GM21447 (cell line): ENCODE results near the gene GZMH.
"Not testable (repeated sequence)": the region's sequence is repeated elsewhere in the genome, so short reads cannot be mapped to it uniquely, and the experiment has no call there.

Source experiments
- ATAC-seq: cut with Tn5 transposase; IDR thresholded peaks from one replicate; pipeline ENCODE4 v1.9.1; 2021; ENCODE audit not compliant: unreplicated experiment

Gene GZMH

GRCh38 chr14:24595073-24595808, 14.2 kb downstream of the GZMH start:
- no peak for ATAC-seq

GRCh38 chr14:24591004-24591403, 18.5 kb downstream of the GZMH start:
- not testable (repeated sequence) for ATAC-seq

- ATAC-seq, result not testable (repeated sequence)
Observed at GRCh38 chr14:24584402-24584801, 25.1 kb downstream of the GZMH start.

GRCh38 chr14:24578558-24578957, 30.9 kb downstream of the GZMH start:
- no peak for ATAC-seq

- no peak for ATAC-seq
Observed at GRCh38 chr14:24576771-24577170, 32.7 kb downstream of the GZMH start.

GRCh38 chr14:24576182-24576581, 33.3 kb downstream of the GZMH start, which contains the start of gene CTSG:
Gene CTSG (minus strand): TSS chr14:24576250. CDS start chr14:24576223, 27 bp downstream.
- ATAC-seq, result no peak

GRCh38 chr14:24574206-24574774, 35.2 kb downstream of the GZMH start:
- no peak for ATAC-seq

- ATAC-seq, result no peak
Observed at GRCh38 chr14:24566318-24566717, 43.2 kb downstream of the GZMH start.

GRCh38 chr14:24565766-24566165, 43.7 kb downstream of the GZMH start:
- ATAC-seq, result no peak

GRCh38 chr14:24563505-24563904, 46.0 kb downstream of the GZMH start:
- no peak for ATAC-seq

GRCh38 chr14:24556756-24557155, 52.7 kb downstream of the GZMH start:
- no peak for ATAC-seq
